ENCODE data around the gene HECTD2. TPM values are rescaled to one million over a fixed set of nuclear protein-coding genes. Genes with fewer than 3 reads are reported as not detected.

Gene HECTD2
- total and polyA plus RNA-seq, 2 of the 8 experiments (the other 6 are each of a cell fraction or from before 2014, with no cell fraction given): 5.7 to 11.9 TPM

GRCh38 chr10:91452063-91452462 is 41.9 kb downstream of the HECTD2 start:
- Histone ChIP-seq H4K20me1 (replicated peaks in 1 of 2; ENCODE audit: control insufficient read depth in 1 of 2, insufficient read depth in 2 of 2, low read length in 2 of 2) (no peaks in the 10 kb centered on the region), H3K4me1 (replicated peaks in 1 of 4; ENCODE audit: control insufficient read depth in 3 of 4, insufficient read depth in 4 of 4, low read length in 3 of 4) (no peaks in the 10 kb centered on the region), H3K36me3 (ENCODE audit: control insufficient read depth in 2 of 4, insufficient read depth in 4 of 4, low read length in 3 of 4) (no peaks in the 10 kb centered on the region; a peak in 1 of 8 replicates), H2BK5ac (ENCODE audit: low read depth, low read length) (no peak overlapping the region), H2BK12ac (ENCODE audit: low read depth, low read length) (no peak overlapping the region), H3K23me2 (ENCODE audit: low read depth, low read length) (no peaks in the 10 kb centered on the region), H4K91ac (replicated peaks; ENCODE audit: insufficient read length, low read length) (no peak overlapping the region), H2AK5ac (ENCODE audit: low read depth, low read length) (no peak overlapping the region), H3K18ac (ENCODE audit: extremely low read depth, low read length) (no peak overlapping the region), H3K9me3 (ENCODE audit: insufficient read depth in 2 of 2, low read depth in 1 of 2, low read length in 1 of 2) (peaks cover 7 to 10% of the 10 kb centered on the region in 2 experiments; a peak in 2 of 4 replicates), H3K4me2 (ENCODE audit: insufficient read depth in 1 of 2, low read depth in 2 of 2, low read length in 2 of 2) (no peak overlapping the region), H2BK120ac (replicated peaks; ENCODE audit: low read depth, low read length) (no peak overlapping the region), H3K23ac (ENCODE audit: insufficient read length) (no peak overlapping the region), H3K27ac (ENCODE audit: low read depth, low read length) (no peak overlapping the region), H4K5ac (ENCODE audit: insufficient read length, low read depth, low read length) (no peak overlapping the region), H3K79me1 (ENCODE audit: low read depth, low read length) (no peaks in the 10 kb centered on the region), H2BK20ac (ENCODE audit: low read length) (no peak overlapping the region), H3K4me3 (ENCODE audit: extremely low read depth in 1 of 4, insufficient read depth in 2 of 4, low read depth in 3 of 4, low read length in 4 of 4) (no peak overlapping the region), H3K4ac (replicated peaks; ENCODE audit: insufficient read length, low read depth, low read length) (no peak overlapping the region), H3K9ac (replicated peaks in 1 of 4; ENCODE audit: extremely low read depth in 1 of 4, low read depth in 3 of 4, low read length in 3 of 4) (no peak overlapping the region), H2BK15ac (ENCODE audit: low read length) (no peak overlapping the region), H3K14ac (ENCODE audit: insufficient read length) (no peak overlapping the region), H3K79me2 (ENCODE audit: control insufficient read depth in 1 of 2, insufficient read depth in 2 of 2, low read length in 2 of 2) (no peaks in the 10 kb centered on the region), H3K27me3 (replicated peaks in 1 of 4; ENCODE audit: control insufficient read depth in 3 of 4, extremely low read depth in 1 of 4, insufficient read depth in 3 of 4, low read length in 3 of 4) (no peaks in the 10 kb centered on the region), H3K56ac (replicated peaks; ENCODE audit: insufficient read length, low read depth, low read length) (no peak overlapping the region), H2AFZ (ENCODE audit: low read length) (no peak overlapping the region), H4K8ac (ENCODE audit: extremely low read depth, insufficient read depth, low read length) (no peak overlapping the region)
- POLR2A ChIA-PET (ENCODE audit: partially characterized antibody): no interaction called here
- CTCF ChIA-PET (ENCODE audit: partially characterized antibody): no interaction called here
- DNase-seq (ENCODE audit: low read depth in 1 of 2, low spot score in 2 of 2): no peak
- FAIRE-seq: no peak
- TF ChIP-seq BRCA1 (IDR thresholded peaks at IDR 0.05; ENCODE audit: low read depth, low read length) (no peak), RXRA (IDR thresholded peaks at IDR 0.05; ENCODE audit: insufficient read depth, low read depth, low read length) (no peak), HDAC6 (IDR thresholded peaks at IDR 0.05; ENCODE audit: low read depth, low read length) (no peak)

Data from H1 (cell line).